HG02973 (cell line): ENCODE measurements around the gene GTF3A.

Experiments
- ATAC-seq: cut with Tn5 transposase; IDR thresholded peaks from one replicate; pipeline ENCODE4 v1.9.1; 2021; ENCODE audit warnings: moderate library complexity; ENCODE audit not compliant: unreplicated experiment

The GTF3A gene

GRCh38 chr13:27404680-27405079 lies 19.7 kb upstream of the GTF3A start:
- ATAC-seq: no peak

- ATAC-seq: no peak
These were observed 18.8 kb upstream of the GTF3A start for GRCh38 chr13:27405546-27406134.

- ATAC-seq: no peak
These were observed 18.1 kb upstream of the GTF3A start for GRCh38 chr13:27406178-27406939.

GRCh38 chr13:27408074-27408473 lies 16.3 kb upstream of the GTF3A start:
- no peak for ATAC-seq

GRCh38 chr13:27409013-27409412 lies 15.4 kb upstream of the GTF3A start:
- ATAC-seq: no peak

GRCh38 chr13:27411341-27411740 lies 13.1 kb upstream of the GTF3A start:
- ATAC-seq: no peak

- no peak for ATAC-seq
These were observed 9.3 kb upstream of the GTF3A start for GRCh38 chr13:27415116-27415515.

GRCh38 chr13:27419328-27419727 lies 5.1 kb upstream of the GTF3A start:
- ATAC-seq: no peak

GRCh38 chr13:27421101-27421871 lies 3.1 kb upstream of the GTF3A start:
- ATAC-seq: no peak

- no peak for ATAC-seq
These were observed 1.1 kb upstream of the GTF3A start for GRCh38 chr13:27423333-27423732.

GRCh38 chr13:27425158-27425917 lies 919 bp downstream of the GTF3A start:
- no peak for ATAC-seq

GRCh38 chr13:27425918-27426630 lies 1.7 kb downstream of the GTF3A start:
- peak; percentile 43 for ATAC-seq

- ATAC-seq: no peak
These were observed 3.2 kb downstream of the GTF3A start for GRCh38 chr13:27427641-27428040.

- no peak for ATAC-seq
These were observed 3.7 kb downstream of the GTF3A start for GRCh38 chr13:27428160-27428559.

- no peak for ATAC-seq
These were observed 7.8 kb downstream of the GTF3A start for GRCh38 chr13:27432180-27432579.

- ATAC-seq: no peak
These were observed 8.3 kb downstream of the GTF3A start for GRCh38 chr13:27432611-27433210.

- no peak for ATAC-seq
These were observed 12.7 kb downstream of the GTF3A start for GRCh38 chr13:27437126-27437525.

GRCh38 chr13:27440408-27440807 lies 16.0 kb downstream of the GTF3A start:
- ATAC-seq: no peak

GRCh38 chr13:27442071-27442647 lies 17.7 kb downstream of the GTF3A start:
- ATAC-seq: no peak

GRCh38 chr13:27442797-27443196 lies 18.4 kb downstream of the GTF3A start:
- no peak for ATAC-seq
